Trophoblast cell (in vitro differentiated cells and primary cell): ENCODE measurements around the gene ANKS1B.

Experiments
- DNase-seq, 2 donors: peaks; one replicate each; pipeline ENCODE4 v3.0.0-alpha.2; 2016
- H2AFZ ChIP-seq: 2 replicates; pipeline ENCODE4 v1.6.1; 2013; ENCODE audit warnings: low read length, moderate library complexity, mild to moderate bottlenecking; ENCODE audit not compliant: insufficient read depth, poor library complexity
- H2AK5ac ChIP-seq: 2 replicates; pipeline ENCODE4 v1.6.1; 2013; ENCODE audit warnings: mild to moderate bottlenecking, low read length
- H2BK120ac ChIP-seq: 2 replicates; pipeline ENCODE4 v1.6.1; 2013; ENCODE audit warnings: low read length, mild to moderate bottlenecking, moderate library complexity; ENCODE audit not compliant: insufficient read depth, poor library complexity
- H2BK12ac ChIP-seq: 2 replicates; pipeline ENCODE4 v1.6.1; 2013; ENCODE audit warnings: mild to moderate bottlenecking, low read length, moderate library complexity
- H2BK5ac ChIP-seq: 2 replicates; pipeline ENCODE4 v1.6.1; 2013; ENCODE audit warnings: low read length, low read depth, moderate library complexity, mild to moderate bottlenecking; ENCODE audit not compliant: poor library complexity
- H3K14ac ChIP-seq: 2 replicates; pipeline ENCODE4 v1.6.1; 2013; ENCODE audit warnings: mild to moderate bottlenecking, low read length
- H3K18ac ChIP-seq: 2 replicates; pipeline ENCODE4 v1.6.1; 2013; ENCODE audit warnings: mild to moderate bottlenecking, low read length
- H3K23ac ChIP-seq: 2 replicates; pipeline ENCODE4 v1.6.1; 2013; ENCODE audit warnings: low read length
- H3K27ac ChIP-seq: 2 replicates; pipeline ENCODE4 v1.5.1; 2013; ENCODE audit warnings: low read depth, mild to moderate bottlenecking, inconsistent platforms, low read length, moderate library complexity
- H3K27me3 ChIP-seq: 2 replicates; pipeline ENCODE4 v1.6.1; 2013; ENCODE audit warnings: inconsistent platforms, mild to moderate bottlenecking, low read length, moderate library complexity; ENCODE audit not compliant: insufficient read depth
- H3K36me3 ChIP-seq, 2 experiments: 1 replicate in 1 of 2; 2 replicates in 1 of 2; pipeline ENCODE4 v1.6.1; 2013; ENCODE audit warnings: low read length in 2 of 2, mild to moderate bottlenecking in 2 of 2, moderate library complexity in 1 of 2; ENCODE audit not compliant: insufficient read depth in 2 of 2, control insufficient read depth in 1 of 2
- H3K4ac ChIP-seq: 2 replicates; pipeline ENCODE4 v1.6.1; 2013; ENCODE audit warnings: low read depth, mild to moderate bottlenecking, low read length, moderate library complexity
- H3K4me1 ChIP-seq, 2 experiments: 1 replicate in 1 of 2; 2 replicates in 1 of 2; pipeline ENCODE4 v1.6.1; 2013; ENCODE audit warnings: low read length in 2 of 2, mild to moderate bottlenecking in 2 of 2, moderate library complexity in 1 of 2; ENCODE audit not compliant: insufficient read depth in 2 of 2, control insufficient read depth in 1 of 2
- H3K4me2 ChIP-seq: 2 replicates; pipeline ENCODE4 v1.6.1; 2013; ENCODE audit warnings: inconsistent platforms, mild to moderate bottlenecking, low read length, moderate library complexity
- H3K4me3 ChIP-seq: 2 replicates; pipeline ENCODE4 v1.5.1; 2013; ENCODE audit warnings: mild to moderate bottlenecking, low read depth, low read length, inconsistent platforms
- H3K79me1 ChIP-seq: one replicate; pipeline ENCODE4 v1.6.1; 2013; ENCODE audit warnings: low read length
- H3K79me2 ChIP-seq: 2 replicates; pipeline ENCODE4 v1.6.1; 2013; ENCODE audit warnings: low read length, mild to moderate bottlenecking; ENCODE audit not compliant: control insufficient read depth, insufficient read depth, poor library complexity
- H3K9ac ChIP-seq: 2 replicates; pipeline ENCODE4 v1.6.1; 2013; ENCODE audit warnings: mild to moderate bottlenecking, low read length
- H3K9me3 ChIP-seq: 2 replicates; pipeline ENCODE4 v1.6.1; 2013; ENCODE audit warnings: low read depth, mild to moderate bottlenecking, control low read depth, inconsistent platforms, low read length; ENCODE audit not compliant: insufficient read depth
- H4K12ac ChIP-seq: 2 replicates; pipeline ENCODE4 v1.6.1; 2013; ENCODE audit warnings: low read depth, mild to moderate bottlenecking, low read length, moderate library complexity
- H4K8ac ChIP-seq: 2 replicates; pipeline ENCODE4 v1.6.1; 2013; ENCODE audit warnings: low read depth, mild to moderate bottlenecking, low read length, moderate library complexity
- H4K91ac ChIP-seq: one replicate; pipeline ENCODE4 v1.6.1; 2013; ENCODE audit warnings: low read depth, mild to moderate bottlenecking, low read length, moderate library complexity
- WGBS: extraction: QIAGEN DNeasy Blood & Tissue Kit; methylation state at CpG from one replicate; pipeline ENCODE4 v1.1.7; 2013; ENCODE audit warnings: missing lambda C conversion rate; ENCODE audit not compliant: insufficient read length, insufficient coverage; ENCODE audit errors: extremely low coverage; 5-methylcytosine and 5-hydroxymethylcytosine counted together

Gene ANKS1B

DNA sequence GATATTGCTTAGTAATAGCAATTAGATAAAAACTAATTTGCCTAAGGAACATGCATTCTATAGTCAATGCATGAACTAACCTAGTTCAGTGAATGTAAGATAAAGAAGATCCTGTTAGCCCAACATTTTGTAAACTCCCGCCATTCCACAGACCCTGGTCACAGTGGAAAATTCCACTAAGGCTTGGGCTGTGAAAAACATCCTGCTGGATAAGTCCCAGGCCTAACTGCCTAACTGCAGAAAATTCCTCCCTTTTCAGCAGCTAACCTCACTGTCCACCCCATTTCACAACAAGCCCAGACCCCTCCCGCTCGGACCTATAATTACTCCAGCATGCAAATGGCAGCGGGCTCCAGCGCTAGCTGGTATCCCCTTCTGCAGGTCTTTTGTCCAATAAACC is 435.1 kb downstream of the ANKS1B start:
- H3K27me3 ChIP-seq, result no peaks in the 10 kb centered on the region
- no peak overlapping the region for H2AK5ac ChIP-seq
- no peaks in the 10 kb centered on the region for H3K79me1 ChIP-seq
- no peak overlapping the region for H3K27ac ChIP-seq
- peak; percentile 23 to 57 for DNase-seq
- no peaks in the 10 kb centered on the region for H3K4me1 ChIP-seq
- no peak overlapping the region for H2BK120ac ChIP-seq
- no peak overlapping the region for H3K4ac ChIP-seq
- H3K9ac ChIP-seq, result no peak overlapping the region
- H3K4me2 ChIP-seq, result no peak overlapping the region
- no peak overlapping the region for H3K4me3 ChIP-seq
- H3K23ac ChIP-seq, result no peak overlapping the region
- no peak overlapping the region for H2BK12ac ChIP-seq
- H4K12ac ChIP-seq, result no peak overlapping the region
- no CpG with 5 or more reads among the region's 5 CpGs for WGBS
- H3K79me2 ChIP-seq, result no peaks in the 10 kb centered on the region
- no peak overlapping the region for H4K91ac ChIP-seq
- H3K36me3 ChIP-seq, result no peaks in the 10 kb centered on the region
- no peak overlapping the region for H3K14ac ChIP-seq
- H4K8ac ChIP-seq, result no peak overlapping the region
- no peaks in the 10 kb centered on the region for H3K9me3 ChIP-seq
- no peak overlapping the region for H3K18ac ChIP-seq
- no peak overlapping the region for H2BK5ac ChIP-seq
- H2AFZ ChIP-seq, result no peak overlapping the region

DNA sequence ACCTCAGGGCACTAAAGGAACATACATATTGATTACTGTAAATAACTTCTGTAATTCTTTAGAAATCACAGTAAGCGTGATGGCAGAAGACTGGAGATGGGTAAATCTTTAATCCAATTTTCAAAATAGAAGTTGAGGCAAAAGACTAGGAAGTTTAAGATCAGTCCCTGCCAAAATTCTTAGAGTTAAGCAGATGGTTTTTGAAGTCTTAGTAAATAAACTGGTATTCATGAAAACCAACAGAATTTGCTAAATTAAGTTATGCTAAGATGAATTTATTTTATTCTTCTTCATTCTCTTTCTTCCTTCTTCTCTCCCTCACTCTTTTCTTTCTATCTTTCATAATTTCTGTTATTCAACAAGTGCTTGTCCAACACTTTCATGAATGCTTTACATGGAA is 435.5 kb downstream of the ANKS1B start:
- H3K27me3 ChIP-seq, result no peaks in the 10 kb centered on the region
- no peak overlapping the region for H3K14ac ChIP-seq
- no peaks in the 10 kb centered on the region for H3K79me1 ChIP-seq
- WGBS, result no CpG with 5 or more reads among the region's 1 CpG
- H3K27ac ChIP-seq, result no peak overlapping the region
- no peaks in the 10 kb centered on the region for H3K9me3 ChIP-seq
- no peak overlapping the region for H4K12ac ChIP-seq
- no peak overlapping the region for H3K4me3 ChIP-seq
- H3K4me1 ChIP-seq, result no peaks in the 10 kb centered on the region
- H4K91ac ChIP-seq, result no peak overlapping the region
- no peak overlapping the region for H3K23ac ChIP-seq
- H4K8ac ChIP-seq, result no peak overlapping the region
- H3K4ac ChIP-seq, result no peak overlapping the region
- H3K79me2 ChIP-seq, result no peaks in the 10 kb centered on the region
- no peak overlapping the region for H2BK12ac ChIP-seq
- H3K36me3 ChIP-seq, result no peaks in the 10 kb centered on the region
- no peak overlapping the region for H2BK5ac ChIP-seq
- no peak for DNase-seq
- H3K18ac ChIP-seq, result no peak overlapping the region
- no peak overlapping the region for H2AK5ac ChIP-seq
- no peak overlapping the region for H2BK120ac ChIP-seq
- no peak overlapping the region for H3K9ac ChIP-seq
- H2AFZ ChIP-seq, result no peak overlapping the region
- no peak overlapping the region for H3K4me2 ChIP-seq

- no peak overlapping the region for H2AK5ac ChIP-seq
- H4K12ac ChIP-seq, result no peak overlapping the region
- H3K18ac ChIP-seq, result no peak overlapping the region
- H2BK120ac ChIP-seq, result no peak overlapping the region
- H3K9me3 ChIP-seq, result no peaks in the 10 kb centered on the region
- H3K79me1 ChIP-seq, result no peaks in the 10 kb centered on the region
- no peak overlapping the region for H2AFZ ChIP-seq
- no peak overlapping the region for H3K4me3 ChIP-seq
- H3K27me3 ChIP-seq, result no peaks in the 10 kb centered on the region
- H4K8ac ChIP-seq, result no peak overlapping the region
- H3K79me2 ChIP-seq, result no peaks in the 10 kb centered on the region
- DNase-seq, result no peak
- no peaks in the 10 kb centered on the region for H3K36me3 ChIP-seq
- no peak overlapping the region for H3K4ac ChIP-seq
- H3K4me1 ChIP-seq, result no peaks in the 10 kb centered on the region
- H2BK12ac ChIP-seq, result no peak overlapping the region
- H3K9ac ChIP-seq, result no peak overlapping the region
- no peak overlapping the region for H3K23ac ChIP-seq
- WGBS, result no CpG with 5 or more reads among the region's 1 CpG
- H3K27ac ChIP-seq, result no peak overlapping the region
- no peak overlapping the region for H2BK5ac ChIP-seq
- H3K4me2 ChIP-seq, result no peak overlapping the region
- H4K91ac ChIP-seq, result no peak overlapping the region
- no peak overlapping the region for H3K14ac ChIP-seq
These were observed 440.3 kb downstream of the ANKS1B start for GRCh38 chr12:99544457-99544856.

- no CpG with 5 or more reads among the region's 2 CpGs for WGBS
- Histone ChIP-seq H2AFZ (no peak overlapping the region), H3K4me1 (no peaks in the 10 kb centered on the region), H2AK5ac (no peak overlapping the region), H2BK120ac (no peak overlapping the region), H3K4me3 (no peak overlapping the region), H2BK12ac (no peak overlapping the region), H3K23ac (no peak overlapping the region), H3K27ac (no peak overlapping the region), H4K91ac (no peak overlapping the region), H3K14ac (no peak overlapping the region), H4K8ac (no peak overlapping the region), H3K4me2 (no peak overlapping the region), H3K27me3 (no peaks in the 10 kb centered on the region), H4K12ac (no peak overlapping the region), H3K4ac (no peak overlapping the region), H3K9ac (no peak overlapping the region), H2BK5ac (no peak overlapping the region), H3K18ac (no peak overlapping the region), H3K36me3 (no peaks in the 10 kb centered on the region), H3K79me2 (no peaks in the 10 kb centered on the region), H3K79me1 (no peaks in the 10 kb centered on the region), H3K9me3 (no peaks in the 10 kb centered on the region)
- DNase-seq, result no peak
These were observed 454.8 kb downstream of the ANKS1B start for GRCh38 chr12:99529966-99530365.

- Histone ChIP-seq H3K4me1 (no peaks in the 10 kb centered on the region), H3K79me2 (no peaks in the 10 kb centered on the region), H3K23ac (no peak overlapping the region), H3K4me2 (no peak overlapping the region), H3K79me1 (no peaks in the 10 kb centered on the region), H2BK120ac (no peak overlapping the region), H2AFZ (no peak overlapping the region), H3K9me3 (no peaks in the 10 kb centered on the region), H3K27me3 (no peaks in the 10 kb centered on the region), H3K18ac (no peak overlapping the region), H3K27ac (no peak overlapping the region), H3K36me3 (no peaks in the 10 kb centered on the region), H3K14ac (no peak overlapping the region), H4K8ac (no peak overlapping the region), H4K12ac (no peak overlapping the region), H3K9ac (no peak overlapping the region), H3K4ac (no peak overlapping the region), H3K4me3 (no peak overlapping the region), H2BK5ac (no peak overlapping the region), H4K91ac (no peak overlapping the region), H2AK5ac (no peak overlapping the region), H2BK12ac (no peak overlapping the region)
- no peak for DNase-seq
These were observed 456.3 kb downstream of the ANKS1B start for GRCh38 chr12:99528478-99528877.
